Effector memory CD8-positive, alpha-beta T cell (primary cell): ENCODE measurements around the gene ZNF438.
"Not testable (repeated sequence)": the region's sequence is repeated elsewhere in the genome, so short reads cannot be mapped to it uniquely, and the experiment has no call there.

Experiments
- ATAC-seq: fragments of 150-1000 bp; cut with Tn5 transposase; replicated peaks from 2 replicates; pipeline ENCODE4 v1.10.0; 2021; ENCODE audit warnings: mild to moderate bottlenecking, moderate library complexity
- DNase-seq, 3 experiments: peaks; one replicate each; pipeline ENCODE4 v3.0.0; 2021
- H3K27ac Mint-ChIP-seq, 2 donors: one replicate each; pipeline ENCODE4 v1.8.0; 2022; ENCODE audit warnings: mild to moderate bottlenecking in 2 of 2, mixed read lengths in 2 of 2, moderate library complexity in 2 of 2
- H3K27me3 Mint-ChIP-seq, 2 donors: one replicate each; pipeline ENCODE4 v1.8.0; 2022; ENCODE audit warnings: mixed read lengths in 2 of 2
- H3K36me3 Mint-ChIP-seq: one replicate; pipeline ENCODE4 v1.8.0; 2022; ENCODE audit warnings: mild to moderate bottlenecking, moderate library complexity, mixed read lengths; ENCODE audit not compliant: insufficient read depth
- H3K4me1 Mint-ChIP-seq, 2 donors: one replicate each; pipeline ENCODE4 v1.8.0; 2022; ENCODE audit warnings: low read depth in 2 of 2, mixed read lengths in 2 of 2
- H3K4me3 Mint-ChIP-seq, 2 donors: one replicate each; pipeline ENCODE4 v1.8.0; 2022; ENCODE audit warnings: mild to moderate bottlenecking in 2 of 2, mixed read lengths in 2 of 2, moderate library complexity in 2 of 2
- H3K9me3 Mint-ChIP-seq, 2 donors: one replicate each; pipeline ENCODE4 v1.8.0; 2022; ENCODE audit warnings: mixed read lengths in 2 of 2

The ZNF438 gene

DNA sequence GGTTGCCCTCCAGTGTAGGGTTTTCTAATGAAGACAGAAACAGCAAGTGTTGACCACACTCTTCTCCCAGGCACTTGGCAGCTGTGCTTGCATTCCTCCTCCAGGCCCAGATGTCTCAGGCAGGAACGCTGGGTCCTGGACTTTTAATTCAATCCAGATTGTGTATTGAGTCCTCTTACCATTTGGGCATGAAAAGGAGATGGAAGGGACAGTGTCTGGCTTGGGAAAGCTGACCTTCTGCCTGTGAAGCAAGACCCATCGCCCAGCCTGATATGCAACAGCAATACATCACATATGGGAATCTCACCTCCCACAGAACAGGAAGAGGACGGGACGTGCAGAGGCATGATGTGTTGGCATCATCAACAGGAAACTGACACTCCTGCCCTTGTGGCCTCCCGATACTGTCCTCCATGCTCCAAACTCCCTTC is 227.8 kb downstream of the ZNF438 start:
- Mint-ChIP-seq H3K27ac (no peak overlapping the region), H3K4me1 (peaks cover 0 to 4% of the 10 kb centered on the region in 2 donors), H3K9me3 (no peaks in the 10 kb centered on the region), H3K27me3 (peaks cover 7 to 9% of the 10 kb centered on the region in 2 donors), H3K36me3 (no peaks in the 10 kb centered on the region), H3K4me3 (no peak overlapping the region)
- DNase-seq = no peak
- no peak for ATAC-seq

DNA sequence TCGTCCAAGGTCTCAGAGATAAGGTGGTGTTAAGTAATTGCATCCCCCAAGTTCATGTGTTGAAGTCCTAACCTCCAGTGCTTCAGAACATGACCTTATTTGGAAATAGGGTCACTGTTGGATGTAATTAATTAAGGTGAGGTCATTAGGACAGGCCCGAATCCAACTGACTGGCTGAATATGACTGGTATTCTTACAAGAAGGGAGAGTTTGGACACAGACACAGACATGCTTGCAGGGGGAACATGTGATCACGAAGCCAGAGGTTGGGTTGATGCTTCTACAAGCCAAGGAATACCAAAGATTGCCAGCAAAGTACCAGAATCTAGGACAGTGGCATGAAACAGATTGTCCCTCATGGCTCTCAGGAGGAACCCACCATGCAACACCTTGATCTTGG is 228.6 kb downstream of the ZNF438 start:
- Mint-ChIP-seq H3K36me3 (no peaks in the 10 kb centered on the region), H3K27ac (no peak overlapping the region), H3K4me1 (peaks cover 0 to 4% of the 10 kb centered on the region in 2 donors), H3K4me3 (no peak overlapping the region), H3K27me3 (peaks cover 7 to 9% of the 10 kb centered on the region in 2 donors), H3K9me3 (no peaks in the 10 kb centered on the region)
- ATAC-seq = no peak
- no peak for DNase-seq

DNA sequence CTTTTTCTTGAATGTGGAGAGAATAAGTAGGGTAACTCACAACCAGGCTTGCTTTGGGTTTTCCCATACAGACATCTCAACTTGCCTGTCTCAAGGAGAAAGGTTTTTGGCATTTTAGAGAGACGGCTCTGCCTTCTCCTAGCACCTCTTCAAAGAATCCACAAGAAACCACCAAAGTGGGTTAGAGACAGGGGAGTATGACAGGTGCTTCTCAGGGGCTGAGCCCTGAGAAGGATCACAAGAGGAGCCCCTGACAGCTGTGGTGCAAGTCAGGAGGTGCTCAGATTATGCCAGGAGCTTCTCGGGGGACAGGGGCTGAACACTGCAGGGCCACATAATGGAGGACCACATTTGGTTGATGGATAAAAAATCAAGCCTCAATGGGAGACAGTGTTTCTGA is 231.3 kb downstream of the ZNF438 start:
- ATAC-seq = no peak
- Mint-ChIP-seq H3K4me3 (no peak overlapping the region), H3K36me3 (no peaks in the 10 kb centered on the region), H3K4me1 (peaks cover 0 to 4% of the 10 kb centered on the region in 2 donors), H3K27me3 (peaks cover 7 to 9% of the 10 kb centered on the region in 2 donors), H3K27ac (peak overlapping the region in 1 of 2 donors; percentile 62), H3K9me3 (no peaks in the 10 kb centered on the region)
- no peak for DNase-seq

GRCh38 chr10:30798646-30799185 is 232.9 kb downstream of the ZNF438 start:
- no peak overlapping the region for H3K4me3 Mint-ChIP-seq
- DNase-seq (no peak), ATAC-seq (no peak)
- peaks cover 7 to 9% of the 10 kb centered on the region in 2 donors for H3K27me3 Mint-ChIP-seq
- no peaks in the 10 kb centered on the region for H3K9me3 Mint-ChIP-seq
- no peaks in the 10 kb centered on the region for H3K36me3 Mint-ChIP-seq
- H3K4me1 Mint-ChIP-seq = no peaks in the 10 kb centered on the region
- no peak overlapping the region for H3K27ac Mint-ChIP-seq

GRCh38 chr10:30795024-30795423 is 236.6 kb downstream of the ZNF438 start:
- not testable (repeated sequence) for H3K4me3 Mint-ChIP-seq, H3K36me3 Mint-ChIP-seq, ATAC-seq

More at GRCh38 chr10:30795024-30795423, 236.6 kb downstream of the ZNF438 start:
- H3K9me3 Mint-ChIP-seq, DNase-seq, H3K27me3 Mint-ChIP-seq, H3K27ac Mint-ChIP-seq: not testable (repeated sequence)
- H3K4me1 Mint-ChIP-seq = peaks cover 19 to 24% of the 10 kb centered on the region in 2 donors
